DOHH2 (cell line): ENCODE measurements around the gene TP53AIP1.

Experiments used
- CTCF ChIP-seq: fragments of 200-600 bp; sonication (generic); IDR thresholded peaks from one replicate; pipeline ENCODE4 v1.5.1; 2014; ENCODE audit warnings: antibody characterized with exemption, mild to moderate bottlenecking, low read depth, low read length; ENCODE audit not compliant: poor library complexity, severe bottlenecking
- EZH2phosphoT487 ChIP-seq: fragments of 200-600 bp; sonication (generic); IDR thresholded peaks from 2 replicates; pipeline ENCODE4 v1.6.1; 2017; ENCODE audit warnings: borderline replicate concordance, mild to moderate bottlenecking, antibody characterized with exemption, low read length, moderate library complexity, mixed read lengths

- TF ChIP-seq CTCF: no peak
- no peak for TF ChIP-seq EZH2phosphoT487
Measured at GRCh38 chr11:128948583-128948982, 5.9 kb upstream of the TP53AIP1 start.
